Measurements from ENCODE around the gene ACTBL2. TPM values are rescaled to one million over a fixed set of nuclear protein-coding genes. Genes with fewer than 3 reads are reported as not detected.

Gene ACTBL2
- total and polyA plus RNA-seq, 12 donors: not detected

- 51 to 63% (median 60%) methylated on average over 2 of the region's 2 CpGs for WGBS, 4 donors
- DNase-seq: no peak
- Histone ChIP-seq H3K4me1 (replicated peaks in 1 of 2) (peaks cover 0 to 3% of the 10 kb centered on the region in 2 donors), H3K36me3 (replicated peaks in 1 of 2) (no peaks in the 10 kb centered on the region), H3K27ac (no peak overlapping the region), H3K9me3 (replicated peaks in 1 of 3) (no peaks in the 10 kb centered on the region), H3K4me3 (no peak overlapping the region), H3K27me3 (no peaks in the 10 kb centered on the region)
- no peak for TF ChIP-seq CTCF (IDR thresholded peaks at IDR 0.05)
- intact Hi-C loops (cut with DNase I): loop anchor here in 1 of 2 donors (10.0 kb wide), 1 partner anchor 141 kb away; no protein-coding TSS in a partner anchor
Measured at GRCh38 chr5:57435701-57436134, 46.9 kb downstream of the ACTBL2 start.

DNA sequence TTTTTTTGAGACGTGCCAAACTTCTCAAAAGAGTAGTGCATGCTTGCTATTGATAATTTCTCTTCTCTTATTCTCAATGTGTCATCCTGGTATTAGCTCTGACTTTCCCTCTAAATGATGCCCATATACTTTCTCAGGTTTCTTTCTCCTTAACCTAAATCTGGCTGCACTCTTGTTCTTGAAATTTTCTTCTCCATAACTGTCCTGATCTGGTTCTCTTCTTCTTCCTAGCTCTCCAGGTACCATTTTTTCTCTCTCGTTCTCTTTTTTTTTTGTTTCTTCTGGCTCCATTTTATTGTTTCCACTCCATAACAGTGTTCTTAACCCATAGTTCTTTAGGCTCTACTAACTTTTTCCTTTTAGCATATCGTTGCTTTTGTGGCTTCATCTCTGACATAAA lies 47.9 kb downstream of the ACTBL2 start:
- DNase-seq: no peak
- no peak overlapping the region for H3K4me3 ChIP-seq
- H3K4me1 ChIP-seq (replicated peaks in 1 of 2): peaks cover 0 to 3% of the 10 kb centered on the region in 2 donors
- no peak overlapping the region for H3K27ac ChIP-seq
- WGBS, 4 donors: 56 to 83% (median 61%) methylated on average over 3 of the region's 3 CpGs
- intact Hi-C loops (cut with DNase I): loop anchor here (5.0 to 10.0 kb wide), 2 partner anchors 132 to 140 kb away; no protein-coding TSS in a partner anchor
- TF ChIP-seq CTCF (IDR thresholded peaks at IDR 0.05) (no peak), POLR2A (IDR thresholded peaks at IDR 0.05) (no peak)
- no peaks in the 10 kb centered on the region for H3K27me3 ChIP-seq
- no peaks in the 10 kb centered on the region for H3K9me3 ChIP-seq (replicated peaks in 1 of 3)
- no peaks in the 10 kb centered on the region for H3K36me3 ChIP-seq (replicated peaks in 1 of 2)

DNA sequence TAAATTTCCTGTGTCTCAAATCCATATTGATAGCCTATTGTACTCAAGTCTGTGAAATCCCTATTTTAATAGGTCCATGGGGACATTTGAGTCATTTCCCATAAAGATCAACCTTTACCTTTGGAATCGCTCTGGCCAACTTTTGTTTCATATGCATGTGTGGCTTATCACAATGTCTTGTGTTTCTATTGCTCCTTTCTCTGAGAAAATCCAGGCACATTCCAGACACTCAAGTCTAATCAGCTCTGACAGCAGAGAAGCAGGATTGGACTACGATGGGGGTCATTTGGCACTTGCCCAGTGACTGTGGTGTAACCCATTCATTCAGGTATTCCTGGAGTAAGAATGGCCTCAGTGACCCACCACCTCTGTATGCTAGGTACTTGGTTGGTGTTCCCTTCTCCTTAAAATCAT lies 48.4 kb downstream of the ACTBL2 start:
- Histone ChIP-seq H3K27ac (no peak overlapping the region), H3K9me3 (replicated peaks in 1 of 3) (no peaks in the 10 kb centered on the region), H3K27me3 (no peaks in the 10 kb centered on the region), H3K36me3 (replicated peaks in 1 of 2) (no peaks in the 10 kb centered on the region), H3K4me3 (no peak overlapping the region), H3K4me1 (replicated peaks in 1 of 2) (peaks cover 0 to 3% of the 10 kb centered on the region in 2 donors)
- 51 to 73% (median 67%) methylated on average over 2 of the region's 2 CpGs for WGBS, 4 donors
- TF ChIP-seq CTCF (IDR thresholded peaks at IDR 0.05) (no peak), POLR2A (IDR thresholded peaks at IDR 0.05) (no peak)
- intact Hi-C loops (cut with DNase I): loop anchor here (5.0 to 10.0 kb wide), 2 partner anchors 132 to 139 kb away; no protein-coding TSS in a partner anchor
- DNase-seq: no peak

- Histone ChIP-seq H3K27me3 (no peaks in the 10 kb centered on the region), H3K36me3 (replicated peaks in 1 of 2) (no peaks in the 10 kb centered on the region), H3K4me3 (no peak overlapping the region), H3K27ac (no peak overlapping the region), H3K4me1 (replicated peaks in 1 of 2) (no peaks in the 10 kb centered on the region), H3K9me3 (replicated peaks in 1 of 3) (no peaks in the 10 kb centered on the region)
- intact Hi-C loops (cut with DNase I): loop anchor here (5.0 to 10.0 kb wide), 2 partner anchors 131 to 138 kb away; no protein-coding TSS in a partner anchor
- 66 to 95% (median 79%) methylated on average over 2 of the region's 2 CpGs for WGBS, 4 donors
- DNase-seq: peak in 5 of 7 donors; percentile 27 to 65 (median 48)
- TF ChIP-seq CTCF (IDR thresholded peaks at IDR 0.05) (peak; percentile 19 to 56 (median 43)), POLR2A (IDR thresholded peaks at IDR 0.05) (no peak)
Measured at GRCh38 chr5:57432876-57433275, 49.7 kb downstream of the ACTBL2 start.
